KOPT-K1 (cell line): ENCODE measurements around the gene ATP5F1D.

ENCODE experiments used
- H3K27ac ChIP-seq: fragments of 200-600 bp; sonication (generic); 2 replicates; pipeline ENCODE4 v1.5.1; 2016; ENCODE audit warnings: antibody characterized with exemption, mild to moderate bottlenecking, low read depth, low read length; ENCODE audit not compliant: poor library complexity, severe bottlenecking
- H3K36me3 ChIP-seq: fragments of 200-600 bp; sonication (generic); 2 replicates; pipeline ENCODE4 v1.5.1; 2017; ENCODE audit warnings: antibody characterized with exemption, mild to moderate bottlenecking, low read length, moderate library complexity; ENCODE audit not compliant: insufficient read depth
- H3K9me3 ChIP-seq: fragments of 200-600 bp; sonication (generic); 2 replicates; pipeline ENCODE4 v1.5.1; 2017; ENCODE audit warnings: antibody characterized with exemption, low read length, mild to moderate bottlenecking; ENCODE audit not compliant: insufficient read depth, poor library complexity, severe bottlenecking

ATP5F1D gene

DNA sequence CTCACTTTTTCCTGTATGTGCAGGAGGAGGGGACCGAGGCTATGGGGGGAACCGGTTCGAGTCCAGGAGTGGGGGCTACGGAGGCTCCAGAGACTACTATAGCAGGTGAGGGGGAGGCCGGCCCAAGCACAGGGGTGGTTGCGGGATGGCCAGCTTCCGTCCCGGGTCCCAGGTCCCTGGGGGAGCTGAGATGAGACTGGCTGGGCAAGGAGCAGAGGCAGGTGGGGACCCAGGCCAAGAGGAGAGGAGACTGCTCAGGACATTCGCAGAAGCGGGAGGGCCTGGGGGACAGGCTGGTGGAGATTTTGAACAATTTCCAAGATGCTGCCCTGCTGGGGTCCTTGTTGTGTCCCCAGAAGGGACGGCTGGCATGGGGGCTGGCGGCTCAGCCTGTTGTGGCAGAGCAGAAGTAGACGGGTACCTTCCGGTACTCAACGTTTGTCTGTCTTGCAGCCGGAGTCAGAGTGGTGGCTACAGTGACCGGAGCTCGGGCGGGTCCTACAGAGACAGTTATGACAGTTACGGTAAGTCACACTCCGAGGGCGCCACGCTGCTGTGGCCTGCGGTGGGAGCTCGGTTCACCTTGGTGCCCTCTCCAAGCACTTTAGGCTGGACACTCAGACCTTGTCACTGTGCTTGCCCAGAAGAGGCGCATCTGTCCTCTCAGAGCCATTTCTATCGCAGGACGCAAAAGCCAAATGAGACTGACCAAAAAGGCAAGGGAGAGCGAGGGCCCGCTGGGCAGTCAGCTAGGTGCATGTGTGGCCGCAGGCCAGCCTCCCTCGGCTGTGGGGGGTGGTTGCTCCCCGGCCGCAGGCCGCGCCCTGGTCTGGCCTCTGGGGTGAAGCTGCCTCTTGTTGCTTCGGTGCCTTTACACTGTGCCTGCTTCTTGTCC is 30.2 kb downstream of the ATP5F1D start:
- Histone ChIP-seq H3K36me3 (peaks cover 52% of the 10 kb centered on the region), H3K9me3 (no peaks in the 10 kb centered on the region), H3K27ac (peak overlapping the region; percentile 95)

GRCh38 chr19:1272423-1273262 is 31.1 kb downstream of the ATP5F1D start:
- Histone ChIP-seq H3K27ac (no peak overlapping the region), H3K36me3 (peaks cover 60% of the 10 kb centered on the region), H3K9me3 (no peaks in the 10 kb centered on the region)

GRCh38 chr19:1273263-1274041 is 31.9 kb downstream of the ATP5F1D start:
- H3K36me3 ChIP-seq: peaks cover 69% of the 10 kb centered on the region
- no peak overlapping the region for H3K27ac ChIP-seq
- H3K9me3 ChIP-seq: no peaks in the 10 kb centered on the region

DNA sequence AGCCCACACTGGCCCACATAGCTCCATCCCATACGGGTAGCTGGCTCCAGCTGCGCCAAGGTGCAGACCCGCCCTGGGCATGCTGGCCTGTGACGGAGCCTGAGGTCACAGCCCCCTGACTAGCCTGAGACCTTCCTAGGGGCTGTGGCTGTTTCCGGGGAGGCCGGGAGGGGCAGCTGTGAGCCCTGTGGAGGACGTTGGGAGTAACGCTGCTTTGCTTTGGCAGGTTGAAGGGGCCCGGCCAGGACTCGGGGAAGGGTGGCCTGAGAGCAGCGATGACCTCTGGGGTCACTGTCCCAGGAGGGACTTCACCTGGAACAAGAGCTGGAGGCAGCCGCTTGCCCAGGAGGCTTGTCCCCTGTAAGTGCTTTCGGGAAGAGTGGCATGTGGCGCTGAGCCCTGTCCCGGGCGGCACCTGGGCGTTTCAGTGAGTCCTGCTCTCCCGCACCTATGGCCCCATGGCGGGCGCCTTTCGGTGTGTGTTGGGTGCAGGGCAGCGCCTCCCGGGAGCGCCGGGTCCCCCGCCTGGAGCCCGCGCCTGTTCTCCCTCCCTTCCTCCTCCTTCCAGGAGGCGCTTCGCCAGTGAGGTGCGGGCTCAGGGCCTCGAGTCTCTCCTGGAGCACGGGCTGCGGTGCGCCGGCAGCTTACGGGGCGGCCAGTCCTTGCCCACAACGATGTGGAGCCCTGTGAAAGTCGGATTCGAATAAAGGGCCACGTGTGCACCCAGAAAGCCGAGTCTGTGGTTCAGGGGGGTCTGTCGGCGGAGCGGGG is 32.7 kb downstream of the ATP5F1D start:
- H3K36me3 ChIP-seq: peaks cover 77% of the 10 kb centered on the region
- H3K9me3 ChIP-seq: no peaks in the 10 kb centered on the region
- peak overlapping the region; percentile 96 for H3K27ac ChIP-seq

- Histone ChIP-seq H3K9me3 (no peaks in the 10 kb centered on the region), H3K27ac (peak overlapping the region; percentile 96), H3K36me3 (peaks cover 81% of the 10 kb centered on the region)
Measured at GRCh38 chr19:1274852-1275259, 33.3 kb downstream of the ATP5F1D start.

GRCh38 chr19:1275260-1275975 is 33.9 kb downstream of the ATP5F1D start, which contains the start of gene FAM174C:
TSS of gene FAM174C (plus strand) at chr19:1275530. CDS start at chr19:1275550, 20 bp downstream.
- H3K9me3 ChIP-seq: no peaks in the 10 kb centered on the region
- H3K27ac ChIP-seq: peak within 1 kb of the TSS; percentile 96
- H3K36me3 ChIP-seq: peaks cover 82% of the 10 kb centered on the region

DNA sequence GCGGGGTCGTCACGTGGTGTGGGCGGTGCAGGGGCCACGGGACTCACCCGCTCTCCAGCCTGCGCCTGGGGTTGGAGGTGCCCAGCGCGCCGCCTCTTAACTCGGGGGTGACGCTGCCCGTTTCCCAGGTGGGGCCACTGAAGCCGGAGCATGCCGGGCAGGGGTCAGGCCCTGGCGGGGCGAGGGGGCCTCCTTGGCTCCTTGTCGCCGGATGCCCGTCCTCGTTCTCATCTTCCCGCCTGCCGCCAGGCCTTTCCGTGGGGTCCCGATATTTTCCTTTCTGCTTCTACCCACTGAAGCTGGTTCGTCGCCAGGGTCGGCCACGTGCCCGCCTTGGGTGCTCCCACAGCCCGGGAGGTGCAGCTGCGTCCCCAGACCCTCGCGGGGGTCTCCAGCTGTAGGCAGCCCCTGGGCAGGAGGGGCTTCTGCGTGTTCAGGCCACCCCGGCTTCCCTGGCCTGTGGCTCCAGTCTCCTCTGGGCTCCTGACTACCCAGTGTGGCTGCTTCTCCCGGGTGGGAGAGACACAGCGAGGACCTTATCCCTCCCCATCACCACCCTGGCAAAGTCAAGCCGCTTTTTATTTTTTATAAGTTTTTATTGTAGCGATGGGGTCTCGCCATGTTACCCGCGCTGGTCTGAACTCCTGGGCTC is 34.6 kb downstream of the ATP5F1D start:
- peak overlapping the region; percentile 96 for H3K27ac ChIP-seq
- peaks cover 76% of the 10 kb centered on the region for H3K36me3 ChIP-seq
- no peaks in the 10 kb centered on the region for H3K9me3 ChIP-seq

- peak overlapping the region; percentile 96 for H3K27ac ChIP-seq
Measured at GRCh38 chr19:1276628-1277022, 35.1 kb downstream of the ATP5F1D start.

GRCh38 chr19:1277061-1277460 is 35.5 kb downstream of the ATP5F1D start:
- peaks cover 67% of the 10 kb centered on the region for H3K36me3 ChIP-seq

More at GRCh38 chr19:1276628-1277022, 35.1 kb downstream of the ATP5F1D start:
- Histone ChIP-seq H3K9me3 (no peaks in the 10 kb centered on the region), H3K36me3 (peaks cover 71% of the 10 kb centered on the region)

DNA sequence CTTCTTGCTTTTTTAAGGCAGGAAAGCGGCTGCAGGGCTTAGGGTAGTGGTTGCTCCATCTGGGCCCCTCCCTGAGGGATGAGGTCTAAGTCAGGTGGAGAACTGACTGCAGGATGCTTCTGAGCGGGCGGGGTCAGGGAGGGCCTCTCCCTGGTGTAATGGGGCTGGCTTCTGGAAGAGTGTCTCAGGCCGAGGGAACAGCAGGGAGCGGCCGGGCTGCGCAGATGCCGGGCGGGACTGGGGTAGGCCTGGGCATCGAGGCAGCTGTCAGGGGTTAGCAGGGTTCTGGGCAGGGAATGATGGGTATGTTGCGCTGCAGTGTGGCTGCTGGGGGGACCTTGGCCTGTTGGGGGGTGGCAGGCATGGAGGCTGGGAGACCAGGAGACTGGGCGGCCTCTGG is 36.5 kb downstream of the ATP5F1D start:
- H3K9me3 ChIP-seq: no peaks in the 10 kb centered on the region
- peaks cover 56% of the 10 kb centered on the region for H3K36me3 ChIP-seq
- no peak overlapping the region for H3K27ac ChIP-seq

More at GRCh38 chr19:1277061-1277460, 35.5 kb downstream of the ATP5F1D start:
- Histone ChIP-seq H3K27ac (peak overlapping the region; percentile 96), H3K9me3 (no peaks in the 10 kb centered on the region)

DNA sequence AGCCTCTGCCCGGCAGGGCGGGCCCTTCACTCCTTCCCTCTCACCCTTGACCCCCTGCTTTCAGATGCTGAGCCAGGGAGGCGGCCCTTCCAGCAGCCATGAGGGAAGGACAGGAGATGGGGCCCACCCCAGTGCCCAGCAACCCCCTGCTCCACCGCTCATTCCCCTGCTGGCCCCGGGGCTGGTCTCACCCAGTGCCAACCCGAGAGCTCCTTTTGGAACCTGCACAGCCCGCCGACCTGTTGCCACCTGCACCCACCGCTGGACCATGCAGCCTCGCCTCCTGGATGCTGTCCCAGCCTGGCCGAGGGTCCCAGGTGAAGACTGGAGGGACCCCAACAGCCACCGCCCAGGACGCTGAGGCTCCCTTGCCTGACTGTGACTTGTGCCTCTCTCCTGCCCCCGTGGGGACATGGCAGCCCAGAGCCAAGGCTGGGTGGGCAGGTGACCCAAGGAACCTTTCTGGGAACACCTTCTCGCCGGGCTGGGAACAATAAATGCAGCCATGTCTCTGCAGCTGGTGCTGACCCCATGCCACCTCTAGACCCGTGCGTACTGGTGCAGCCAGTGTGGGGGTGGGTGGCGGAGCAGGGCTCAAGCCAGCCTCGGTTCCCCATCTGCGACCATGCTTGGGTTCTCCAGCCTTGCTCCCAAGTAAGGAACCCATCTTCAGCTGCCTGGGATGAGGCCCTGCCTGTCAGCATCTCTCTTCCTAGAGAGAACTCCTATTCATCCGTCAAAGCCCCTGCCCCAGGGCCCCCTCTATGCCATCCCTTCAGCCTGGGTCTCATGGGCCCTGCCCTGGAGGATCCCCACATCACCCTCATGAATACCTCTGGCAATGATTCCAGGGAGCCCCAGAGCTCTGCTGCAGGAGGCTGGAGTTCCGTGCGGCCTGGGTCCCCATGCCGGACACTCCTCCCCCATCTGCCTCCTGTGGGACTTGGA is 37.4 kb downstream of the ATP5F1D start:
- H3K36me3 ChIP-seq: peaks cover 47% of the 10 kb centered on the region
- H3K9me3 ChIP-seq: no peaks in the 10 kb centered on the region
- H3K27ac ChIP-seq: no peak overlapping the region

DNA sequence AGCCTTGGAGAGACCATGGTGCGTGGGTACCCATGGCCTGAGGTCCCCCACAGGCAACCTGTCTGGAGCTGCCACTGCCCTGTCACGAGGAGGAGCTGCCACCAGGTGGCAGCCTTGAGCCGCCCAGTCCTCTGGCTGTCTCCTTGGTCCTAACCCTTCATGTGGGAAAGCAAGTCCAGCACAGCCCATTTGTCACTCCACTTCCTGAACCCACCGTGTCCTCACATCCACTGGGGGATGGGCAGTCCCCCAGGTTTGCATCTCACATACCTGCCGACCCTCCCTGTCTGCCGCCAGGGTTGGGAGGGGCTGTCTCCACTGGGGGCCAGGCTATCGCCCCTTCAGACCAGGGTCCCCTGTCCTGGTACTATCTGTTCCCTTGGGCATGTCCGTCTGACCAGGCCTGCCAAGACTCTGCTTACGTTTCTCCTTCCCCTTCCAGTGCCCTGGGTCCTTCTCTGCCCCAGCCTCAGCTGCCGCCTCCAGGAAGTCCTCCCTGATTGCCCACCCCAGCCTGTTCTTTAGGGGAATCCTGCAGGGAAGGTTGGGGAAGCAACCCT is 38.3 kb downstream of the ATP5F1D start:
- H3K27ac ChIP-seq: no peak overlapping the region
- no peaks in the 10 kb centered on the region for H3K9me3 ChIP-seq
- peaks cover 39% of the 10 kb centered on the region for H3K36me3 ChIP-seq
